T-cell (primary cell): Measurements from ENCODE around the gene ADGRL3. TPM values are rescaled to one million over a fixed set of nuclear protein-coding genes. Genes with fewer than 3 reads are reported as not detected.

ENCODE experiments used
- ATAC-seq, 4 experiments: fragments of 200-7000 bp in 3 of 4; fragments of 150-1000 bp in 1 of 4; cut with Tn5 transposase; replicated peaks in 1 of 4; 1 replicate in 3 of 4; 2 replicates in 1 of 4; pipeline ENCODE4 v1.10.0; 2021; ENCODE audit warnings: moderate library complexity in 3 of 4, mild to moderate bottlenecking in 2 of 4, moderate number of reproducible peaks in 1 of 4
- CTCF ChIA-PET, 2 donors: fragments of 300-600 bp; sonication (Branson Sonifier 250); formaldehyde crosslinking; loops; one replicate each; lab custom pipeline; 2022; ENCODE audit warnings: antibody characterized with exemption in 2 of 2; lab: Charles Lee
- POLR2A ChIA-PET, 2 donors: fragments of 300-600 bp; sonication (Branson Sonifier 250); formaldehyde crosslinking; loops; one replicate each; lab custom pipeline; 2022; ENCODE audit warnings: antibody characterized with exemption in 2 of 2; lab: Charles Lee
- DNase-seq, 35 experiments: peaks; one replicate each; pipeline versions ENCODE4 v3.0.0 to v3.0.0-alpha.2; 2013 to 2023
- H3K27ac ChIP-seq: one replicate; pipeline ENCODE4 v1.5.1; 2013; ENCODE audit warnings: low read length
- H3K27me3 ChIP-seq, 2 experiments: replicated peaks in 1 of 2; 1 replicate in 1 of 2; 2 replicates in 1 of 2; pipeline versions ENCODE4 v1.6.1 to v1.7.0; 2013; ENCODE audit warnings: low read length in 1 of 2, mixed read lengths in 1 of 2; ENCODE audit not compliant: control insufficient read depth in 2 of 2, insufficient read depth in 2 of 2; ENCODE audit errors: extremely low read depth in 1 of 2
- H3K36me3 ChIP-seq, 2 donors: 1 replicate in 1 of 2; 2 replicates in 1 of 2; pipeline versions ENCODE4 v1.6.1 to v1.7.0; 2013; ENCODE audit warnings: low read length in 1 of 2; ENCODE audit not compliant: control insufficient read depth in 2 of 2, insufficient read depth in 1 of 2; ENCODE audit errors: extremely low read depth in 1 of 2
- H3K4me1 ChIP-seq, 2 experiments: 1 replicate in 1 of 2; 2 replicates in 1 of 2; pipeline versions ENCODE4 v1.6.1 to v1.7.0; 2013; ENCODE audit warnings: low read length in 2 of 2, mixed read lengths in 1 of 2; ENCODE audit not compliant: insufficient read depth in 2 of 2, control insufficient read depth in 1 of 2; ENCODE audit errors: extremely low read depth in 1 of 2
- H3K4me3 ChIP-seq, 2 donors: 1 replicate in 1 of 2; 2 replicates in 1 of 2; pipeline versions ENCODE4 v1.5.1 to v1.7.0; 2013; ENCODE audit warnings: mild to moderate bottlenecking in 2 of 2, low read length in 1 of 2, moderate library complexity in 1 of 2; ENCODE audit not compliant: control insufficient read depth in 1 of 2; ENCODE audit errors: extremely low read depth in 1 of 2
- H3K9me3 ChIP-seq: 2 replicates; pipeline ENCODE4 v1.7.0; 2013
- H3K27ac Mint-ChIP-seq, 2 donors: one replicate each; pipeline ENCODE4 v1.8.0; 2020 to 2021; ENCODE audit warnings: mild to moderate bottlenecking in 2 of 2, mixed read lengths in 2 of 2
- H3K27me3 Mint-ChIP-seq, 2 donors: one replicate each; pipeline ENCODE4 v1.8.0; 2021 to 2022; ENCODE audit warnings: mixed read lengths in 2 of 2
- H3K36me3 Mint-ChIP-seq: one replicate; pipeline ENCODE4 v1.8.0; 2021; ENCODE audit warnings: mixed read lengths
- H3K4me1 Mint-ChIP-seq, 3 donors: one replicate each; pipeline ENCODE4 v1.8.0; 2020 to 2022; ENCODE audit warnings: mixed read lengths in 3 of 3, mild to moderate bottlenecking in 1 of 3
- H3K4me3 Mint-ChIP-seq, 3 donors: one replicate each; pipeline ENCODE4 v1.8.0; 2020 to 2022; ENCODE audit warnings: mild to moderate bottlenecking in 3 of 3, mixed read lengths in 3 of 3, moderate library complexity in 3 of 3
- H3K9me3 Mint-ChIP-seq, 3 donors: one replicate each; pipeline ENCODE4 v1.8.0; 2020 to 2022; ENCODE audit warnings: mixed read lengths in 3 of 3
- WGBS: methylation state at CpG from one replicate; pipeline ENCODE4 v1.1.5; 2013; ENCODE audit warnings: missing lambda C conversion rate; ENCODE audit not compliant: insufficient coverage; 5-methylcytosine and 5-hydroxymethylcytosine counted together
- total RNA-seq, 35 experiments: library from RNA in 6 of 35; stranded (reverse) in 6 of 35; fragments of 120-200 nt in 1 of 35; gene quantifications; one replicate each; pipeline versions ENCODE4 v1.2.1 to v1.2.4 and lab custom pipeline; 2013 to 2026

The ADGRL3 gene
- total RNA-seq, 5 donors from 2014 or later (not counting 1 experiment from before 2014, with no cell fraction given) = 0.09 TPM; not detected in 4

DNA sequence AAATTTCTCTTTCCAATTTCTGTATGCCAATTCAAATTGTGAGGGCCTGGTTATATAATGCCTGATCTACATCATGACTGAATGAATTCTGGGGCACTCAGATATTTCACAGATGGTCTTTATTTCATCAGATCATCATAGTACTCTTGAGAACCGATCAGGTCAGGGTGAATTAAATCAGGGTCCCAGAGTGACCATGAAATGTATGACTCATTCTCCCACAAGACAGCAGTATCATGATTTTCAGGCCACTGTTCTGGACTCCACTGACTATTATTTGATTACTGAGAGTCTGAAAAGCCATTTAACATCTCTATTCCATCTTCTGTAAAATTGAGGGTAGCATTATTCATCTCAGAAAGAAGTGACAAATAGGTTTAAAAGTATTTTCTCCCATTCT, 471.5 kb downstream of the ADGRL3 start:
- POLR2A ChIA-PET = no interaction called here
- no peaks in the 10 kb centered on the region for H3K36me3 ChIP-seq
- no peak overlapping the region for H3K4me3 Mint-ChIP-seq
- no peak overlapping the region for H3K27ac ChIP-seq
- CTCF ChIA-PET = no interaction called here
- ATAC-seq (no peak), DNase-seq (no peak)
- peaks cover 7 to 14% (median 9%) of the 10 kb centered on the region in 3 donors for H3K9me3 Mint-ChIP-seq
- no peaks in the 10 kb centered on the region for H3K4me1 Mint-ChIP-seq
- no peaks in the 10 kb centered on the region for H3K27me3 Mint-ChIP-seq
- no peak overlapping the region for H3K27ac Mint-ChIP-seq
- H3K36me3 Mint-ChIP-seq = no peaks in the 10 kb centered on the region
- H3K27me3 ChIP-seq = no peaks in the 10 kb centered on the region
- no peak overlapping the region for H3K4me3 ChIP-seq
- no peaks in the 10 kb centered on the region for H3K4me1 ChIP-seq
- H3K9me3 ChIP-seq = no peaks in the 10 kb centered on the region
- 40% methylated on average over 1 of the region's 1 CpG for WGBS

DNA sequence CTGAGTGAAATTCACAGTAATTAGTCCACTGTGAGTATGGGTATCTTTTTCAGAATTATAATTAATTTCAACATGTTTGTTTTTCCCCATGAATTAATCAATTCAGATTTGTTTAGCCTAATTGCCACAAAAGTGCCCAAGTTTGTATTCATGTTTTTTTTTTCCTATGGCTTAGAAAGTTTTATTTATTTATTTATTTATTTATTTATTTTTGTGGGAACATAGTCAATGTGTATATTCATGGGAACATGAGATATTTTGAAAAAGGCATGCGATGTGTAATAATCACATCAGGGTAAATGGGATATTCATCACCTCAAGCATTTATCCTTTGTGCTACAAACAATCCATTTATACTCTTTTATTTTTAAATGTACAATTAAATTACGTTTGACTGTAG, 475.3 kb downstream of the ADGRL3 start:
- Histone ChIP-seq H3K27me3 (no peaks in the 10 kb centered on the region), H3K4me3 (no peak overlapping the region), H3K9me3 (no peaks in the 10 kb centered on the region), H3K27ac (no peak overlapping the region), H3K4me1 (no peaks in the 10 kb centered on the region), H3K36me3 (no peaks in the 10 kb centered on the region)
- POLR2A ChIA-PET = no interaction called here
- no peaks in the 10 kb centered on the region for H3K27me3 Mint-ChIP-seq
- no peaks in the 10 kb centered on the region for H3K36me3 Mint-ChIP-seq
- DNase-seq (no peak), ATAC-seq (no peak)
- peaks cover 4 to 11% (median 9%) of the 10 kb centered on the region in 3 donors for H3K9me3 Mint-ChIP-seq
- 43% methylated on average over 1 of the region's 2 CpGs for WGBS
- H3K27ac Mint-ChIP-seq = no peak overlapping the region
- no peak overlapping the region for H3K4me3 Mint-ChIP-seq
- CTCF ChIA-PET = no interaction called here
- H3K4me1 Mint-ChIP-seq = no peaks in the 10 kb centered on the region

DNA sequence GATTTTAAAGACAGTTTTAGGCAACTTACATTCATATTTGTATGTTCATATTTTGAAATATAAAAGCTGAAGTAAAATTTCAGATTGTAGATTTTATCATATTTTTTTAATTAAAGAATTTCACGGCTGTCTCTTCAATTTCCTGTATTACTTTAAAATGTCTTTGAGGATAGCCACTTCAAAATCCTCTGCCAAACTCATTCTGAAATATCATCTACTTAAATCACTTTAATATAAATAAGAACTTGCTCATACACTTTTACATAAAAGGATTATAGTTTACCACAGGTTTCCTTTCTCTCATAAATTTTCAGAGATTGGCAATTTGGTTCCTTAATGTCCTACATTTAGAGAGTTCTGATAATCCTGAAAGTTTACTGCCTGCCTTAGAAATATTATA, 478.2 kb downstream of the ADGRL3 start:
- no peak for DNase-seq
- H3K27ac Mint-ChIP-seq = no peak overlapping the region
- no peak for ATAC-seq
- no CpG with 5 or more reads among the region's 1 CpG for WGBS
- Histone ChIP-seq H3K36me3 (no peaks in the 10 kb centered on the region), H3K4me3 (no peak overlapping the region), H3K27me3 (no peaks in the 10 kb centered on the region), H3K4me1 (no peaks in the 10 kb centered on the region), H3K9me3 (no peaks in the 10 kb centered on the region), H3K27ac (no peak overlapping the region)
- ChIA-PET CTCF (no interaction called here), POLR2A (no interaction called here)
- no peaks in the 10 kb centered on the region for H3K36me3 Mint-ChIP-seq
- no peaks in the 10 kb centered on the region for H3K27me3 Mint-ChIP-seq
- H3K9me3 Mint-ChIP-seq = peaks cover 2 to 7% (median 4%) of the 10 kb centered on the region in 3 donors
- H3K4me3 Mint-ChIP-seq = no peak overlapping the region
- H3K4me1 Mint-ChIP-seq = no peaks in the 10 kb centered on the region

DNA sequence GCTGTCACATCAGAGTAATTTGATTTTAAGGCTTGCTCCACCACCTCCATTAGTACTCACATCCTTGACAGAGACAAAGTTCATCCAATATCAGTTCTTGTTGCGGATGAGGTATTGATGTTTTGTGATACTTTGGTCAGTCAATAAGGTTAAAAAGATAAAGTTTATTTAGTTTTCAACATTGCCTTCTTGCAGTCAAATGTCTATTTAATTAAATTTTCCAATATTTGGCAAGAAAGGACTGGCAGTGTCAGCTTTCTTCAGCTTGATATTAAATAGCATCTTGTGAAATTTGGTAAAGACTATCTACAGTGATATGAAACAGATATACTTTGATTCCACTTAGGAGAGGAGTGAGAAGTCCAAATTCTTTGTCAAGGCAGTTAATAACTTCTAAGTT, 493.4 kb downstream of the ADGRL3 start:
- Mint-ChIP-seq H3K27me3 (no peaks in the 10 kb centered on the region), H3K4me1 (no peaks in the 10 kb centered on the region), H3K9me3 (peaks cover 3 to 12% (median 9%) of the 10 kb centered on the region in 3 donors), H3K4me3 (no peak overlapping the region), H3K36me3 (no peaks in the 10 kb centered on the region), H3K27ac (no peak overlapping the region)
- DNase-seq (no peak), ATAC-seq (no peak)
- no peaks in the 10 kb centered on the region for H3K4me1 ChIP-seq
- no peak overlapping the region for H3K4me3 ChIP-seq
- H3K27me3 ChIP-seq = no peaks in the 10 kb centered on the region
- ChIA-PET CTCF (no interaction called here), POLR2A (no interaction called here)
- H3K36me3 ChIP-seq = no peaks in the 10 kb centered on the region
- no CpG with 5 or more reads among the region's 1 CpG for whole genome bisulfite sequencing
- no peak overlapping the region for H3K27ac ChIP-seq
- H3K9me3 ChIP-seq = no peaks in the 10 kb centered on the region

DNA sequence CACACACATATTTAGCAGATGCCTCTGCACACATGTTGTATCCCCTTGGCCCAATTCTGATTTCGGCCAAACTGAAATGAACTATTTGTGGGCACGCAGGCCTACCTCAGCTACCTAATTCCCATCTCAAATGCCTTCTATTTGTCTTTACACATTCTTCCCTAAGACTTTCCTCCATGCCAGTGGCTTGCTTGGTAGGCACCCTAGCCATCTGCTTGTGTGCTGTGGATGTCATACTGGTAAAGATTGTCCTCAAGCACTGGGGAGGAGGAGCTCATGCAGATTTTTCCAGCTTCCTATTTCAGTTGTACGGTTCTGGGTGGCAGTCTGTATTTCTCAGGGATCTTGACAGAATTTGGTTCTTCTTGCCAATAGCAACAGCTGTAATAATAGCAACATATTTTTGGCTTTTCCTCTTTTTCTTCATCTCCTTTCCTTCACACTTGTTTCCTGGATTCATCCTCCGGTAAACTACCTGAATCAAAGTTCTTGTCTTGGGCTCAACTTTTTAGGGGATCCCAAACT, 514.3 kb downstream of the ADGRL3 start:
- no peak overlapping the region for H3K4me3 ChIP-seq
- no peaks in the 10 kb centered on the region for H3K9me3 ChIP-seq
- H3K27ac Mint-ChIP-seq = no peak overlapping the region
- H3K27ac ChIP-seq = no peak overlapping the region
- no peak overlapping the region for H3K4me3 Mint-ChIP-seq
- H3K4me1 Mint-ChIP-seq = no peaks in the 10 kb centered on the region
- H3K27me3 Mint-ChIP-seq = no peaks in the 10 kb centered on the region
- H3K36me3 ChIP-seq = no peaks in the 10 kb centered on the region
- H3K27me3 ChIP-seq = no peaks in the 10 kb centered on the region
- no peaks in the 10 kb centered on the region for H3K36me3 Mint-ChIP-seq
- H3K9me3 Mint-ChIP-seq = peaks cover 0 to 10% (median 8%) of the 10 kb centered on the region in 3 donors
- POLR2A ChIA-PET = no interaction called here
- ATAC-seq (no peak), DNase-seq (no peak)
- CTCF ChIA-PET = no interaction called here
- no peaks in the 10 kb centered on the region for H3K4me1 ChIP-seq
- WGBS = 71% methylated on average over 1 of the region's 4 CpGs

DNA sequence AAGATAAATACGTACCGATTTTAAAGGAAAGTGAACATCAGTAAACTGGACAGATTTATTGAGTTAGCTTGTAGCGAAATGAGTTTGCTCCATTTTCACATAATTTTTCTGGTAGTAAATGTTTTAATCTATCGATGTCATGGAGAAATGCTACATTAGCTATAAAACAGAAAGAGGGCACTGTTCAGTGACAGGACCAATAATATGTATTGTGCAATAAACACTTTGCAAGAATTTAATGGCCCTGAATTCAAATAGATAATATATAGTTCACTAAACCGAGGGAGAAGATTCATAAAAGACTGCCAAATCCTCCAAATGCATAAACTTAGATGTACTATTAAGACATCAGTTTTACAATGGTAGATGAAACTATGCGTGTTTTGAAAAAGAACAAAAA, 516.3 kb downstream of the ADGRL3 start:
- DNase-seq = no peak
- POLR2A ChIA-PET = no interaction called here
- ATAC-seq = no peak
- no peaks in the 10 kb centered on the region for H3K4me1 ChIP-seq
- no peaks in the 10 kb centered on the region for H3K27me3 ChIP-seq
- H3K36me3 Mint-ChIP-seq = no peaks in the 10 kb centered on the region
- no peak overlapping the region for H3K4me3 Mint-ChIP-seq
- H3K9me3 ChIP-seq = no peaks in the 10 kb centered on the region
- 80% methylated on average over 1 of the region's 6 CpGs for WGBS
- H3K4me1 Mint-ChIP-seq = no peaks in the 10 kb centered on the region
- H3K36me3 ChIP-seq = no peaks in the 10 kb centered on the region
- H3K27ac ChIP-seq = no peak overlapping the region
- no peak overlapping the region for H3K4me3 ChIP-seq
- H3K9me3 Mint-ChIP-seq = peaks cover 5 to 18% (median 13%) of the 10 kb centered on the region in 3 donors
- CTCF ChIA-PET = no interaction called here
- H3K27ac Mint-ChIP-seq = no peak overlapping the region
- H3K27me3 Mint-ChIP-seq = no peaks in the 10 kb centered on the region

DNA sequence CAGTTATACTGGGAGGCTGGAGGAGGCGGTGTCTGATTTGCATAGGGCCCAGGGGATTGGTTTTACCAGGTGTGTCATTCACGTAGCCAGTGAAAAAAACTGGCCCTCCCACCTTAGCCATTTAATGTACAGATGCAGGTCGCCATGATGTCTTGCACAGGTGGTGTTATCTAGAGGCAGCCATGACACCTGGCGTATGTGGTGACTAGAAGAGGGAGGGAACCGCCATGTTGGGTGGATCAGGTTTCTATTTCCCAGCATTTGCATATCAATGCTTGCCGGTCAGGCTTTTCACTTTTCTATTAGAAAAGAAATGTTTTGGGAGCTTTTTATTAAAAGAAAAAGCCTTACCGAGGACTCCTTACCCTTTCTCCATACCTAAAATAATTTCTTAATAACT, 523.4 kb downstream of the ADGRL3 start:
- no peaks in the 10 kb centered on the region for H3K4me1 ChIP-seq
- H3K27me3 ChIP-seq = no peaks in the 10 kb centered on the region
- no peaks in the 10 kb centered on the region for H3K4me1 Mint-ChIP-seq
- H3K36me3 ChIP-seq = no peaks in the 10 kb centered on the region
- no peaks in the 10 kb centered on the region for H3K36me3 Mint-ChIP-seq
- H3K27ac ChIP-seq = no peak overlapping the region
- no peak overlapping the region for H3K27ac Mint-ChIP-seq
- no peaks in the 10 kb centered on the region for H3K9me3 ChIP-seq
- no peak overlapping the region for H3K4me3 ChIP-seq
- ATAC-seq = no peak
- CTCF ChIA-PET = no interaction called here
- WGBS = no CpG with 5 or more reads among the region's 7 CpGs
- no peaks in the 10 kb centered on the region for H3K27me3 Mint-ChIP-seq
- H3K9me3 Mint-ChIP-seq = peaks cover 8 to 11% (median 11%) of the 10 kb centered on the region in 3 donors
- POLR2A ChIA-PET = no interaction called here
- no peak overlapping the region for H3K4me3 Mint-ChIP-seq
- no peak for DNase-seq
